Astrocyte of the spinal cord (primary cell): Measurements from ENCODE around the gene PRSS50.

Experiments used
- DNase-seq: peaks from one replicate; pipeline ENCODE4 v3.0.0; 2011; ENCODE audit warnings: low read depth, low spot score
- H3K4me3 ChIP-seq: 2 replicates; pipeline ENCODE4 v1.5.1; 2011; ENCODE audit warnings: low read depth, mild to moderate bottlenecking, low read length, moderate library complexity
- in situ Hi-C: cut with HindIII; loops from 2 replicates; pipeline ENCODE4 v1.10.0; 2017; ENCODE audit warnings: low sequenced_read_pairs
- TF ChIP-seq, protein P1 (sequence below): IDR thresholded peaks from 2 replicates; pipeline ENCODE4 v1.5.1; 2012; ENCODE audit warnings: low read depth, mild to moderate bottlenecking, low read length, inconsistent platforms

The PRSS50 gene

DNA sequence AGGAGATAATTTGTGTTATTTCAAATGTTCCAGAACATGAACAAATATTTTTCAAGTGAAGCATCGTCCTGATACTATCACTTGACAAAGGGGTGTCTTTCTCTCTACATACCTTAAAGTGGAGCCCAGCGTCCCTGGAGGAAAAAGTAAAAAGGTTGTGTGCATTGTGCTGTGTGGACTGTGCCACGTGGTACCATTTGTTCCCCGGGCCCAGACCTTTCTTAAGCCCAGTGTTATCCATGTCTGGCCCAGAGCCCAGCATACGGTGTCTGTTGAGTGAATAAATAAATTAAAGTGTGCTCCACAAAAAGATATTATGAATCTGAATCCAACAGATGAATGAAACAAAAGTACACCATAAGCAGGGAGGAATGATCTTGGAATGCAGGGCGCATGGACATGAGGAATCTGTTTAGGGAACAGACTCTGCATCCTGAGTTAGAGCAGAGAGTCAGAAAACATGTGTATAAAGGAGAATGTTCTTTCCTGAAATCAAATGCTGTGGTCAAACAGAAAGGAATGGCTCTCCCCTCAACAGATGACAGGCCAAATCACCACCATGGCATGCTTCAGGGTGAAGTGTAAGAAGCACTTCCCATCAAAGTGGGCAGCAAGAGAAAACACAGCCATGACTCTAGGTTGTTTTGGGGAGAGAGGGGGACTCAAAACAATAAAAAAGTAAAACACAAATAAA, 8.1 kb upstream of the PRSS50 start:
- DNase-seq: peak; percentile 7
- TF ChIP-seq, protein P1, sequence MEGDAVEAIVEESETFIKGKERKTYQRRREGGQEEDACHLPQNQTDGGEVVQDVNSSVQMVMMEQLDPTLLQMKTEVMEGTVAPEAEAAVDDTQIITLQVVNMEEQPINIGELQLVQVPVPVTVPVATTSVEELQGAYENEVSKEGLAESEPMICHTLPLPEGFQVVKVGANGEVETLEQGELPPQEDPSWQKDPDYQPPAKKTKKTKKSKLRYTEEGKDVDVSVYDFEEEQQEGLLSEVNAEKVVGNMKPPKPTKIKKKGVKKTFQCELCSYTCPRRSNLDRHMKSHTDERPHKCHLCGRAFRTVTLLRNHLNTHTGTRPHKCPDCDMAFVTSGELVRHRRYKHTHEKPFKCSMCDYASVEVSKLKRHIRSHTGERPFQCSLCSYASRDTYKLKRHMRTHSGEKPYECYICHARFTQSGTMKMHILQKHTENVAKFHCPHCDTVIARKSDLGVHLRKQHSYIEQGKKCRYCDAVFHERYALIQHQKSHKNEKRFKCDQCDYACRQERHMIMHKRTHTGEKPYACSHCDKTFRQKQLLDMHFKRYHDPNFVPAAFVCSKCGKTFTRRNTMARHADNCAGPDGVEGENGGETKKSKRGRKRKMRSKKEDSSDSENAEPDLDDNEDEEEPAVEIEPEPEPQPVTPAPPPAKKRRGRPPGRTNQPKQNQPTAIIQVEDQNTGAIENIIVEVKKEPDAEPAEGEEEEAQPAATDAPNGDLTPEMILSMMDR: no peak
- no peak overlapping the region for H3K4me3 ChIP-seq
- in situ Hi-C loops: no loop called here

DNA sequence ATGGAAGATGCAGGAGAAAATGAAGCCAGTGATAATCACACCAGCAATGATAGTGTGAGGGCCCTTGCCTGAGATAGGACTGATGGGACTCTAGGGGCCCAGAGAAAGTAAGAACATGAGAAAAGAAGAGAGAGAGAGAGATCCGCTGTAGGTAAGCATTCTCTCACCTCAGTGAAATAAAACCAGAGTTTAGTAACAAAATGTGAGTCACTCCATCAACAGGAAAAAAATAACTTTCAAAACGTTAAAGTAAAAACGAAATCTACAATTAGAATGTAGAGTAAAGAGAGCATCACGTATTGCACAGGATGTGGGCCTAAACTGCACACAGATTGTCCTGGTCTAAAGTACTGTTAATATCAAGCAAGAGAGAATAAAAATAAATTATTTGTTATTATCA, 6.8 kb upstream of the PRSS50 start:
- H3K4me3 ChIP-seq: no peak overlapping the region
- in situ Hi-C loops: no loop called here
- TF ChIP-seq, protein P1: no peak
- no peak for DNase-seq

DNA sequence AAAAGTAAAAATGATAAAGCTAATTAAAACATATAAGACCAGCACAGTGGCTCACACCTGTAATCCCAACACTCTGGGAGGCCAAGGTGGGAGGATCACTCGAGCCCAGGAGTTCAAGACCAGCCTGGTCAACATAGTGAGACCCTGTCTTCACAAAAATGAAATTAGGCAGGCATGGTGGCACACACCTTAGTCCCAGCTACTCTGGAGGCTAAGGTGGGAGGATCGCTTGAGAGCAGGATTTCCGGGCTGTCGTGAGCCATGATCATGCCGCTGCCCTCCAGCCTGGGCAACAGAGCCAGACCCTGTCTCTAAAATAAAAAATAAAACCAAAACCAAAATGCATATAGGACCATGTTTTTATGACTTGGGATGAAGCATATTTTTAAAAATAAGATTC, 4.8 kb upstream of the PRSS50 start:
- no peak for DNase-seq
- TF ChIP-seq, protein P1: no peak
- no peak overlapping the region for H3K4me3 ChIP-seq
- in situ Hi-C loops: no loop called here

DNA sequence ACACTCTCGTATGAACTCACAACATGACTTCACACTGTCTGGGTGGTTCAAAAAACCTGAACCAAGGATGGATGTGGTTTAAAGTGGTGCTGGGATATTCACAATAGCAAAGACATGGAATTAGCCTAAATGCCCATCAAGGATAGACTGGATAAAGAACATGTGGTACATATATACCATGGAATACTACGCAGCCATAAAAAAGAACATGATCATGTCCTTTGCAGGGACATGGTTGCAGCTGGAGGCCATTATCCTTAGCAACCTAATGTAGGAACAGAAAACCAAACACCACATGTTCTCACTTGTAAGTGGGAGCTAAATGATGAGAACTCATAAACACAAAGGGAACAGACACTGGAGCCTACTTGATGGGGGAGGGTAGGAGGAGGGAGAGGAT, 3.3 kb upstream of the PRSS50 start:
- in situ Hi-C loops: no loop called here
- no peak for DNase-seq
- H3K4me3 ChIP-seq: no peak overlapping the region
- TF ChIP-seq, protein P1: no peak

DNA sequence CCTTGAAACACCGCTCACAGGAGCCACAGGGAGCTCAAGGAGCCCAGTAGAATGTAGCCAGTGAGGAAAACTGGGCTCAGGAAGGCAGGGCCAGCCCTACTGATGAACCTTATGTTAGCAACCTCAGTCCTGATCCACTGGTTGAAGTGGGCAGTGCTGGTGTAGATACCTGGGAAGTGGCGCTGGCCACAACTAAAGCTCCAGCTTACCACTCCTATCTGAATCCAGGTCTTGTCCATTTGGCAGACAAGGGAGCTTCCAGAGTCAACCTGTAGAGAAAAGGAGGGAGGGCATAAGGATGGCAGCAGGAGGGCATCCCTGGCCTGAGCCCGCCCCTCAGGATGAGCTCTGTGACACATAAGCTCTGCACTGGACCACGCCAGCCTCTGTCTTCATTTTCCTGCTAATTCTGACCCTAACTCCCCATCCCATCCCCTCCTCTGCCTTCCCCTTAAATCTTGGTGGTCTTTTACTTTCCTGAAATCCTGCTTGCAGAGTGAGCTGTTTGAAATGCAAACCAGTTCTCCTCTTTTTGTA, 2.1 kb upstream of the PRSS50 start:
- in situ Hi-C loops: no loop called here
- no peak overlapping the region for H3K4me3 ChIP-seq
- TF ChIP-seq, protein P1: no peak
- DNase-seq: no peak

DNA sequence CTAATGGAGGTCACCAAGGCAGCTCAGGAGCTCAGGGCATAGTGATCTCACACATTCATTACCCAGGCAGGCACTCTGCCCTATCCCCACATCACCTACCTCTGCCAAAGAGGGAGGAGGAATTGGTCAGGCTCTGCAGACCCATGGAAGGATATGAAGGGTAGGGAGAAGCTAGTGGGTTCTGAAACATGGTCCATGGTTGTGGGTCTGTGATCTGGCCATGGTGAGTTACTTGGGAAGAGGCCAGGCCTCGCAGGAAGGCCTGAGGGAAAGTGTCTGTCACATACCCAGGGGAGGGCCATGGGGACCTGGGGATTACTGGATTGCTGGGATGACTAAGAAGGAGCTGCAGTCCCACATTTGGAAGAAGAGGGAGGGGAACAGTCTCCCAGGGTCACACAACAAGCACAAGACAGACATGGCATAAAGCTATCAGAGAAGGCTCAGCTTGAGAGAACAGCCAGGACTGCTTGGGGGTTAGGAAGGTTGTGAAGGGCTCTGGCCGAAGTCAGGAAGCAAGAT, 1.4 kb upstream of the PRSS50 start:
- in situ Hi-C loops: no loop called here
- no peak for DNase-seq
- TF ChIP-seq, protein P1: no peak

More for the DNA sequence above, 1.4 kb upstream of the PRSS50 start:
- no peak overlapping the region for H3K4me3 ChIP-seq
